Subcutaneous adipose tissue (tissue), 4 donors: ENCODE results near the gene FERMT2. TPM values are rescaled to one million over a fixed set of nuclear protein-coding genes. Genes with fewer than 3 reads are reported as not detected.

Experiments
- CTCF ChIP-seq: fragments of 450-650 bp; IDR thresholded peaks from one replicate; pipeline ENCODE4 v1.5.1; 2016; ENCODE audit warnings: low read depth, mild to moderate bottlenecking, control low read depth, antibody characterized with exemption, moderate library complexity
- total RNA-seq, 4 donors: library from RNA; depleted of rRNA; stranded (reverse); fragments of >200 nt; gene quantifications; one replicate each; pipeline ENCODE4 v1.1.0, GENCODE V29; 2016

The FERMT2 gene
- total RNA-seq, 4 donors from 2014 or later: 154 to 252 (median 206) TPM

- TF ChIP-seq CTCF: no peak
These were observed 113.4 kb downstream of the FERMT2 start for GRCh38 chr14:52837451-52837850.

DNA sequence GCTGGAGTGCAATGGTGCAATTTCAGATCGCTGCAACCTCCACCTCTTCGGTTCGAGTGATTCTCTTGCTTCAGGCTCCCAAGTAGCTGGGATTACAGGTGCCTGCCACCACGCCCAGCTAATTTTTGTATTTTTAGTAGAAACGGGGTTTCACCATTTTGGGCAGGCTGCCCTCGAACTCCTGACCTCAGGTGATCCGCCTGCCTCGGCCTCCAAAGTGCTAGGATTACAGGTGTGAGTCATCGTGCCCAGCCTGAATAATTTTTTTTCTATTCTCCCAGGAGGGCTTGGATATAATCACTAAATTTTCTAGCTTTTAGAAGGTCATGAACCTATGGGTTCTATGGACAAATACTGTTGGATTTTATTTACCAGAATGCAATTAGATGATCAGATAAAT lies 114.8 kb downstream of the FERMT2 start:
- no peak for TF ChIP-seq CTCF

GRCh38 chr14:52835122-52835903 lies 115.5 kb downstream of the FERMT2 start:
- no peak for TF ChIP-seq CTCF

DNA sequence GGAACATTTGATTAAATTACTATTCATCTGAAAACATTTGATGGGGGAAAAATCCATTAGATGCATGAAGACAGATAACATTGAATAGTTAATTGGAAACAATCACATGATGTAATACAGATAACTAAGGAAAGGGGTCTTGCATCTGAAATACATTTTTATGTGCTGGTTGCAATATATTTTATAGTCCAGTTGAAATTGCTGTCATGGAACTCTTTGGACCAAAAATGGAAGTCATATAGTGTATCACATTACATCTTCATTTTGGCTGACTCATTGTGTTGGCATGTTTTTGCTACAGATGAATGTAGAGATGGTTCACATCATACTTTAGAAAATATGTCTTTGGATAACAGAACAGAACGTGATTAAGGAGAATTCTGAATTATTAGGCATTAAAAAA lies 116.4 kb downstream of the FERMT2 start:
- no peak for TF ChIP-seq CTCF

GRCh38 chr14:52833891-52834290 lies 117.0 kb downstream of the FERMT2 start:
- no peak for TF ChIP-seq CTCF

DNA sequence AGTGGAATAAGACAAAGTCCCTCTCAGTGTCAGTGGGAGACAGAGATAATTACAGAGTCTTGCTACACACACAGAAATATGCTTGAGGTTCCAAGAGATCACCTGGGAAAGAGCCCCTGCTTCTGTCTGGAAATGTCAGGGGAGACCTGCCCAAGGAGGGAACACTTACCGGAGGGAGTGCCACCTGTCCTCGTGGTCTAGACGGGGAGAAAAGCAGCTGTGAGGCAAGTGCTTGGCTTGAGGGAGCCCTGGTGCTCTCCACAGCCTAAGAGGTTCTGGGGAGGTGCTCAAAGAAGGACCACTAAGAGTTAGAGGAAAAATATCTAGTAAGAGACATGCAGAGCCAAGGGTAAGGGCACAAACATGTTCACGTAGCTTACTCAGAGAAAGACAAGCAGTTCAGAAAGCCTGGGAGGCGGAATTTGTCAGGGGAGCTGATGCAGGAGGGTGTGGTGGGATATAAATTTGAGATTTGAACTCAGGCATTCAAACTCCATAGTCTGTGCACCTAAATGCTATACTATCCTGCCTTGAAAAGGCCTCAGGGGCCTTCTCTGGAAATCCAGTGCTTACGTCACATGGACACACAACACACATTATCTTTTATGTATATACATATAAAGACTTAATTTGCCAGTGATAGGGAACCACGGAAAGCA lies 121.2 kb downstream of the FERMT2 start:
- TF ChIP-seq CTCF: no peak

GRCh38 chr14:52827426-52827825 lies 123.4 kb downstream of the FERMT2 start:
- no peak for TF ChIP-seq CTCF
